OCI-LY3 (cell line): Measurements from ENCODE around the gene SHISA4.
A peak's percentile ranks its signal among the peaks of the same experiment; 100 is the strongest.

Experiments
- H2AFZ ChIP-seq: fragments of 200-600, 300-600 bp; shearing (Covaris generic); 2 replicates; pipeline ENCODE4 v1.6.0; 2014; ENCODE audit warnings: antibody characterized with exemption, low read depth, low read length
- H3K27ac ChIP-seq: fragments of 200-600, 300-600 bp; sonication (generic); 2 replicates; pipeline ENCODE4 v1.5.1; 2014; ENCODE audit warnings: mild to moderate bottlenecking, low read length, moderate library complexity, mixed read lengths
- H3K27me3 ChIP-seq: fragments of 200-600, 300-600 bp; sonication (generic); 2 replicates; pipeline ENCODE4 v1.6.1; 2014; ENCODE audit warnings: low read depth, low read length, mixed read lengths
- H3K36me3 ChIP-seq: fragments of 200-600, 300-600 bp; sonication (generic); replicated peaks from 2 replicates; pipeline ENCODE3; 2014; ENCODE audit warnings: low read depth, low read length, mixed read lengths
- H3K4me1 ChIP-seq: fragments of 300-600, 200-600 bp; sonication (generic); 2 replicates; pipeline ENCODE4 v1.6.1; 2014; ENCODE audit warnings: low read length, mixed read lengths
- H3K4me2 ChIP-seq: fragments of 200-600, 300-600 bp; sonication (generic); 2 replicates; pipeline ENCODE4 v1.6.1; 2014; ENCODE audit warnings: low read length, mixed read lengths
- H3K4me3 ChIP-seq: fragments of 300-600, 200-600 bp; sonication (generic); 2 replicates; pipeline ENCODE4 v1.5.1; 2014; ENCODE audit warnings: antibody characterized with exemption, mild to moderate bottlenecking, low read length, moderate library complexity
- H3K79me2 ChIP-seq: fragments of 300-600, 200-600 bp; shearing (Covaris generic); 2 replicates; pipeline ENCODE4 v1.6.1; 2014; ENCODE audit warnings: mild to moderate bottlenecking, low read length, mixed read lengths
- H3K9ac ChIP-seq: fragments of 300-600, 200-600 bp; shearing (Covaris generic); 2 replicates; pipeline ENCODE4 v1.6.0; 2014; ENCODE audit warnings: mild to moderate bottlenecking, low read length, moderate library complexity
- H3K9me3 ChIP-seq: fragments of 200-600, 300-600 bp; shearing (Covaris generic); 2 replicates; pipeline ENCODE4 v1.6.1; 2014; ENCODE audit warnings: low read length, mixed read lengths; ENCODE audit not compliant: insufficient read depth
- H4K20me1 ChIP-seq: fragments of 200-600, 300-600 bp; sonication (generic); 2 replicates; pipeline ENCODE4 v1.6.1; 2016; ENCODE audit warnings: low read length, mixed read lengths; ENCODE audit not compliant: insufficient read depth
- CTCF ChIP-seq: fragments of 200-600, 300-600 bp; sonication (generic); IDR thresholded peaks from 2 replicates; pipeline ENCODE4 v1.5.1; 2014; ENCODE audit warnings: antibody characterized with exemption, low read length, low read depth
- EZH2phosphoT487 ChIP-seq: fragments of 200-600 bp; shearing (Covaris generic); IDR thresholded peaks from 2 replicates; pipeline ENCODE4 v1.6.1; 2018; ENCODE audit warnings: antibody characterized with exemption, mixed run types, low read depth

SHISA4 gene

GRCh38 chr1:201882665-201883132 lies 6.0 kb upstream of the SHISA4 start:
- H3K4me2 ChIP-seq: no peak overlapping the region
- H3K4me1 ChIP-seq: peaks cover 28% of the 10 kb centered on the region
- no peak overlapping the region for H2AFZ ChIP-seq
- H3K36me3 ChIP-seq: peaks cover 21% of the 10 kb centered on the region
- H3K27me3 ChIP-seq: peaks cover 10% of the 10 kb centered on the region; the same call in 1 of the 2 replicates
- H4K20me1 ChIP-seq: 0 out of 2 replicates have a peak, but pooled peaks cover 2% of the 10 kb centered on the region
- no peak overlapping the region for H3K9ac ChIP-seq
- H3K9me3 ChIP-seq: no peaks in the 10 kb centered on the region
- 0 out of 2 replicates have a peak overlapping the region, but pooled peaks have one; percentile 21 for H3K27ac ChIP-seq
- TF ChIP-seq EZH2phosphoT487 (no peak), CTCF (peak; percentile 29)
- no peaks in the 10 kb centered on the region for H3K79me2 ChIP-seq
- H3K4me3 ChIP-seq: no peak overlapping the region

- Histone ChIP-seq H3K4me3 (no peak overlapping the region), H4K20me1 (0 out of 2 replicates have a peak, but pooled peaks cover 2% of the 10 kb centered on the region), H3K27me3 (peaks cover 10% of the 10 kb centered on the region; the same call in 1 of the 2 replicates), H3K79me2 (no peaks in the 10 kb centered on the region), H3K36me3 (peaks cover 17% of the 10 kb centered on the region), H3K4me1 (peaks cover 28% of the 10 kb centered on the region), H3K27ac (no peak overlapping the region), H3K4me2 (peak overlapping the region; percentile 47; the same call in 1 of the 2 replicates), H2AFZ (no peak overlapping the region), H3K9ac (no peak overlapping the region), H3K9me3 (no peaks in the 10 kb centered on the region)
- TF ChIP-seq CTCF: no peak
- no peak for TF ChIP-seq EZH2phosphoT487
Observed at GRCh38 chr1:201883266-201883665, 5.4 kb upstream of the SHISA4 start.

GRCh38 chr1:201883786-201884185 lies 4.9 kb upstream of the SHISA4 start:
- no peak for TF ChIP-seq CTCF
- no peak for TF ChIP-seq EZH2phosphoT487
- Histone ChIP-seq H3K79me2 (no peaks in the 10 kb centered on the region), H3K4me3 (peak overlapping the region; percentile 29), H3K4me2 (peak overlapping the region; percentile 47), H3K27ac (no peak overlapping the region), H3K9ac (no peak overlapping the region), H4K20me1 (0 out of 2 replicates have a peak, but pooled peaks cover 2% of the 10 kb centered on the region), H3K4me1 (peaks cover 28% of the 10 kb centered on the region), H2AFZ (no peak overlapping the region), H3K9me3 (no peaks in the 10 kb centered on the region), H3K36me3 (peaks cover 12% of the 10 kb centered on the region), H3K27me3 (peaks cover 10% of the 10 kb centered on the region; the same call in 1 of the 2 replicates)

- H3K9ac ChIP-seq: no peak overlapping the region
- no peak overlapping the region for H2AFZ ChIP-seq
- H3K36me3 ChIP-seq: peaks cover 5% of the 10 kb centered on the region
- no peak overlapping the region for H3K4me2 ChIP-seq
- no peaks in the 10 kb centered on the region for H3K9me3 ChIP-seq
- H3K27me3 ChIP-seq: peaks cover 10% of the 10 kb centered on the region; the same call in 1 of the 2 replicates
- H3K4me3 ChIP-seq: no peak overlapping the region
- H3K79me2 ChIP-seq: no peaks in the 10 kb centered on the region
- no peak overlapping the region for H3K27ac ChIP-seq
- no peak for TF ChIP-seq EZH2phosphoT487
- TF ChIP-seq CTCF: no peak
- H4K20me1 ChIP-seq: 0 out of 2 replicates have a peak, but pooled peaks cover 2% of the 10 kb centered on the region
- H3K4me1 ChIP-seq: peaks cover 28% of the 10 kb centered on the region
Observed at GRCh38 chr1:201884425-201884824, 4.3 kb upstream of the SHISA4 start.
